Keratinocyte (primary cell): ENCODE data around the gene RPL34.

ENCODE experiments used
- CTCF ChIP-seq, 3 experiments: IDR thresholded peaks in 1 of 3; conservative IDR thresholded peaks in 1 of 3; optimal IDR thresholded peaks in 1 of 3; 2 replicates in 2 of 3; 3 replicates in 1 of 3; pipeline versions ENCODE3 to v1.5.1; 2011; ENCODE audit warnings: low read length in 3 of 3, mild to moderate bottlenecking in 3 of 3, moderate library complexity in 2 of 3, control low read depth in 1 of 3, inconsistent platforms in 1 of 3; ENCODE audit not compliant: insufficient read depth in 2 of 3; ENCODE audit errors: extremely low read depth in 1 of 3
- EZH2 ChIP-seq: IDR thresholded peaks from one replicate; pipeline ENCODE4 v1.6.1; 2012; ENCODE audit warnings: inconsistent platforms, mild to moderate bottlenecking, low read length, moderate library complexity

- TF ChIP-seq EZH2 (no peak), CTCF (optimal IDR thresholded peaks at IDR 0.05 in 1 of 3, IDR thresholded peaks at IDR 0.05 in 1 of 3, conservative IDR thresholded peaks at IDR 0.05 in 1 of 3; ENCODE audit: extremely low read depth in 1 of 3, insufficient read depth in 2 of 3, low read length in 3 of 3) (no peak)
Measured at GRCh38 chr4:108574402-108574801, 46.0 kb upstream of the RPL34 start.
